Measurements from ENCODE around the gene FAIM2. TPM values are rescaled to one million over a fixed set of nuclear protein-coding genes. Genes with fewer than 3 reads are reported as not detected.

The FAIM2 gene
- total and polyA plus RNA-seq, 5 experiments from 2014 or later: 0.39 TPM; not detected in 4

GRCh38 chr12:49894751-49895148 lies 8.9 kb downstream of the FAIM2 start:
- Mint-ChIP-seq H3K27me3 (peaks cover 4 to 15% (median 6%) of the 10 kb centered on the region in 5 donors), H3K27ac (no peak overlapping the region), H3K4me3 (no peak overlapping the region), H3K4me1 (peaks cover 0 to 2% (median 0%) of the 10 kb centered on the region in 4 donors), H3K36me3 (no peaks in the 10 kb centered on the region), H3K9me3 (no peaks in the 10 kb centered on the region)
- ATAC-seq: no peak
- POLR2A ChIA-PET: no interaction called here
- no peak for DNase-seq

GRCh38 chr12:49893753-49894750 lies 9.6 kb downstream of the FAIM2 start:
- no peaks in the 10 kb centered on the region for H3K9me3 Mint-ChIP-seq
- DNase-seq (no peak), ATAC-seq (no peak)
- H3K27me3 Mint-ChIP-seq: peaks cover 4 to 15% (median 6%) of the 10 kb centered on the region in 5 donors
- POLR2A ChIA-PET: no interaction called here
- H3K27ac Mint-ChIP-seq: no peak overlapping the region
- no peak overlapping the region for H3K4me3 Mint-ChIP-seq
- no peaks in the 10 kb centered on the region for H3K36me3 Mint-ChIP-seq
- H3K4me1 Mint-ChIP-seq: peaks cover 0 to 2% (median 0%) of the 10 kb centered on the region in 4 donors

GRCh38 chr12:49892732-49893317 lies 10.9 kb downstream of the FAIM2 start:
- H3K27me3 Mint-ChIP-seq: peaks cover 1 to 15% (median 4%) of the 10 kb centered on the region in 5 donors
- H3K4me1 Mint-ChIP-seq: peaks cover 0 to 2% (median 0%) of the 10 kb centered on the region in 4 donors
- peak overlapping the region in 2 of 10 donors; percentile 16 to 43 for H3K27ac Mint-ChIP-seq
- no peak overlapping the region for H3K4me3 Mint-ChIP-seq
- no peaks in the 10 kb centered on the region for H3K9me3 Mint-ChIP-seq
- POLR2A ChIA-PET: no interaction called here
- DNase-seq: no peak
- ATAC-seq: no peak
- H3K36me3 Mint-ChIP-seq: no peaks in the 10 kb centered on the region

GRCh38 chr12:49892084-49892731 lies 11.5 kb downstream of the FAIM2 start:
- Mint-ChIP-seq H3K27me3 (peaks cover 1 to 19% (median 4%) of the 10 kb centered on the region in 5 donors), H3K4me1 (peaks cover 0 to 2% (median 0%) of the 10 kb centered on the region in 4 donors)

GRCh38 chr12:49891476-49891875 lies 12.2 kb downstream of the FAIM2 start:
- H3K36me3 Mint-ChIP-seq: no peaks in the 10 kb centered on the region
- DNase-seq (peak in 1 of 10 donors; percentile 18), ATAC-seq (no peak)
- POLR2A ChIA-PET: no interaction called here
- H3K4me1 Mint-ChIP-seq: peaks cover 0 to 2% (median 0%) of the 10 kb centered on the region in 4 donors
- no peaks in the 10 kb centered on the region for H3K9me3 Mint-ChIP-seq
- H3K4me3 Mint-ChIP-seq: no peak overlapping the region
- peaks cover 3 to 26% (median 9%) of the 10 kb centered on the region in 5 donors for H3K27me3 Mint-ChIP-seq
- no peak overlapping the region for H3K27ac Mint-ChIP-seq

More at GRCh38 chr12:49892084-49892731, 11.5 kb downstream of the FAIM2 start:
- POLR2A ChIA-PET: no interaction called here
- H3K4me3 Mint-ChIP-seq: no peak overlapping the region
- H3K36me3 Mint-ChIP-seq: no peaks in the 10 kb centered on the region
- DNase-seq (peak in 1 of 10 donors; percentile 27), ATAC-seq (no peak)
- no peaks in the 10 kb centered on the region for H3K9me3 Mint-ChIP-seq
- H3K27ac Mint-ChIP-seq: peak overlapping the region in 1 of 10 donors; percentile 16

GRCh38 chr12:49891012-49891411 lies 12.7 kb downstream of the FAIM2 start:
- Mint-ChIP-seq H3K36me3 (no peaks in the 10 kb centered on the region), H3K4me1 (peaks cover 0 to 2% (median 0%) of the 10 kb centered on the region in 4 donors), H3K9me3 (no peaks in the 10 kb centered on the region), H3K27me3 (peaks cover 3 to 27% (median 9%) of the 10 kb centered on the region in 5 donors), H3K27ac (peak overlapping the region in 1 of 10 donors; percentile 72), H3K4me3 (no peak overlapping the region)
- POLR2A ChIA-PET: no interaction called here
- DNase-seq: peak in 1 of 10 donors; percentile 23
- ATAC-seq: no peak

- Mint-ChIP-seq H3K9me3 (no peaks in the 10 kb centered on the region), H3K27ac (no peak overlapping the region), H3K4me1 (peaks cover 0 to 3% (median 0%) of the 10 kb centered on the region in 4 donors), H3K4me3 (no peak overlapping the region), H3K27me3 (peaks cover 5 to 36% (median 14%) of the 10 kb centered on the region in 5 donors), H3K36me3 (no peaks in the 10 kb centered on the region)
- no peak for ATAC-seq
- DNase-seq: peak in 1 of 10 donors; percentile 26
- POLR2A ChIA-PET: no interaction called here
Observed at GRCh38 chr12:49890096-49890461, 13.6 kb downstream of the FAIM2 start.

GRCh38 chr12:49889361-49890095 lies 14.2 kb downstream of the FAIM2 start:
- no peak for ATAC-seq
- Mint-ChIP-seq H3K4me1 (peaks cover 0 to 3% (median 0%) of the 10 kb centered on the region in 4 donors), H3K4me3 (no peak overlapping the region), H3K9me3 (no peaks in the 10 kb centered on the region), H3K27me3 (peaks cover 5 to 36% (median 14%) of the 10 kb centered on the region in 5 donors), H3K27ac (no peak overlapping the region), H3K36me3 (no peaks in the 10 kb centered on the region)
- POLR2A ChIA-PET: no interaction called here
- peak in 1 of 10 donors; percentile 50 for DNase-seq

- H3K36me3 Mint-ChIP-seq: no peaks in the 10 kb centered on the region
- ATAC-seq (no peak), DNase-seq (peak in 1 of 10 donors; percentile 36)
- no peak overlapping the region for H3K27ac Mint-ChIP-seq
- no peak overlapping the region for H3K4me3 Mint-ChIP-seq
- peaks cover 0 to 3% (median 0%) of the 10 kb centered on the region in 4 donors for H3K4me1 Mint-ChIP-seq
- peaks cover 5 to 36% (median 14%) of the 10 kb centered on the region in 5 donors for H3K27me3 Mint-ChIP-seq
- no peaks in the 10 kb centered on the region for H3K9me3 Mint-ChIP-seq
- POLR2A ChIA-PET: no interaction called here
Observed at GRCh38 chr12:49888461-49889151, 15.1 kb downstream of the FAIM2 start.

GRCh38 chr12:49887536-49888401 lies 15.9 kb downstream of the FAIM2 start:
- Mint-ChIP-seq H3K36me3 (no peaks in the 10 kb centered on the region), H3K4me1 (peaks cover 0 to 3% (median 0%) of the 10 kb centered on the region in 4 donors), H3K27me3 (peaks cover 3 to 28% (median 12%) of the 10 kb centered on the region in 5 donors), H3K4me3 (no peak overlapping the region), H3K9me3 (no peaks in the 10 kb centered on the region), H3K27ac (peak overlapping the region in 1 of 10 donors; percentile 25)
- POLR2A ChIA-PET: no interaction called here
- DNase-seq (peak in 1 of 10 donors; percentile 53), ATAC-seq (no peak)

- H3K36me3 Mint-ChIP-seq: no peaks in the 10 kb centered on the region
- no peak overlapping the region for H3K4me3 Mint-ChIP-seq
- H3K27ac Mint-ChIP-seq: no peak overlapping the region
- H3K27me3 Mint-ChIP-seq: peaks cover 2 to 21% (median 11%) of the 10 kb centered on the region in 5 donors
- ATAC-seq (no peak), DNase-seq (peak in 1 of 10 donors; percentile 53)
- H3K4me1 Mint-ChIP-seq: peaks cover 0 to 2% (median 0%) of the 10 kb centered on the region in 4 donors
- H3K9me3 Mint-ChIP-seq: no peaks in the 10 kb centered on the region
- POLR2A ChIA-PET: no interaction called here
Observed at GRCh38 chr12:49887091-49887490, 16.6 kb downstream of the FAIM2 start.
